ENCODE data around the gene ATP2B2. TPM values are rescaled to one million over a fixed set of nuclear protein-coding genes. Genes with fewer than 3 reads are reported as not detected.

ATP2B2 gene
- total and polyA plus RNA-seq, 5 experiments from 2014 or later, result not detected

- H3K4me1 Mint-ChIP-seq, result peaks cover 0 to 5% (median 0%) of the 10 kb centered on the region in 4 donors
- no peak overlapping the region for H3K4me3 Mint-ChIP-seq
- no peak for ATAC-seq
- H3K27ac Mint-ChIP-seq, result no peak overlapping the region
- H3K36me3 Mint-ChIP-seq, result no peaks in the 10 kb centered on the region
- DNase-seq, result peak in 1 of 10 donors; percentile 38
- no peaks in the 10 kb centered on the region for H3K9me3 Mint-ChIP-seq
- peaks cover 0 to 12% (median 6%) of the 10 kb centered on the region in 5 donors for H3K27me3 Mint-ChIP-seq
- POLR2A ChIA-PET, result no interaction called here
These were observed 10.0 kb upstream of the ATP2B2 start for GRCh38 chr3:10515396-10515795.

GRCh38 chr3:10514407-10515069, 9.2 kb upstream of the ATP2B2 start:
- peak in 1 of 10 donors; percentile 19 for DNase-seq
- ATAC-seq, result no peak
- Mint-ChIP-seq H3K27ac (no peak overlapping the region), H3K27me3 (peaks cover 0 to 12% (median 6%) of the 10 kb centered on the region in 5 donors), H3K4me1 (peaks cover 0 to 5% (median 0%) of the 10 kb centered on the region in 4 donors), H3K4me3 (no peak overlapping the region), H3K36me3 (no peaks in the 10 kb centered on the region), H3K9me3 (no peaks in the 10 kb centered on the region)
- POLR2A ChIA-PET, result no interaction called here

- POLR2A ChIA-PET, result no interaction called here
- Mint-ChIP-seq H3K4me3 (no peak overlapping the region), H3K27me3 (peaks cover 0 to 12% (median 2%) of the 10 kb centered on the region in 5 donors), H3K36me3 (no peaks in the 10 kb centered on the region), H3K4me1 (peaks cover 0 to 5% (median 0%) of the 10 kb centered on the region in 4 donors), H3K27ac (no peak overlapping the region), H3K9me3 (no peaks in the 10 kb centered on the region)
- ATAC-seq (no peak), DNase-seq (no peak)
These were observed 7.9 kb upstream of the ATP2B2 start for GRCh38 chr3:10513306-10513705.

- POLR2A ChIA-PET, result no interaction called here
- Mint-ChIP-seq H3K27me3 (peaks cover 0 to 11% (median 2%) of the 10 kb centered on the region in 5 donors), H3K36me3 (no peaks in the 10 kb centered on the region), H3K27ac (no peak overlapping the region), H3K9me3 (no peaks in the 10 kb centered on the region), H3K4me1 (peaks cover 0 to 5% (median 0%) of the 10 kb centered on the region in 4 donors), H3K4me3 (no peak overlapping the region)
- no peak for DNase-seq
- no peak for ATAC-seq
These were observed 7.3 kb upstream of the ATP2B2 start for GRCh38 chr3:10512687-10513086.

- Mint-ChIP-seq H3K4me1 (peaks cover 0 to 5% (median 0%) of the 10 kb centered on the region in 4 donors), H3K9me3 (no peaks in the 10 kb centered on the region), H3K27me3 (peaks cover 0 to 7% (median 3%) of the 10 kb centered on the region in 5 donors), H3K27ac (no peak overlapping the region), H3K36me3 (no peaks in the 10 kb centered on the region), H3K4me3 (no peak overlapping the region)
- POLR2A ChIA-PET, result no interaction called here
- no peak for ATAC-seq
- DNase-seq, result no peak
These were observed 6.6 kb upstream of the ATP2B2 start for GRCh38 chr3:10511809-10512494.

GRCh38 chr3:10510743-10511432, 5.5 kb upstream of the ATP2B2 start:
- Mint-ChIP-seq H3K27me3 (peaks cover 0 to 8% (median 3%) of the 10 kb centered on the region in 5 donors), H3K4me3 (no peak overlapping the region), H3K9me3 (no peaks in the 10 kb centered on the region), H3K4me1 (peaks cover 0 to 5% (median 0%) of the 10 kb centered on the region in 4 donors), H3K36me3 (no peaks in the 10 kb centered on the region), H3K27ac (peak overlapping the region in 1 of 10 donors; percentile 46)
- POLR2A ChIA-PET, result no interaction called here
- ATAC-seq, result no peak
- DNase-seq, result no peak

GRCh38 chr3:10510086-10510742, 4.8 kb upstream of the ATP2B2 start:
- no peaks in the 10 kb centered on the region for H3K36me3 Mint-ChIP-seq
- DNase-seq, result no peak
- H3K9me3 Mint-ChIP-seq, result no peaks in the 10 kb centered on the region
- H3K27ac Mint-ChIP-seq, result no peak overlapping the region
- no peak for ATAC-seq
- H3K27me3 Mint-ChIP-seq, result peaks cover 0 to 12% (median 3%) of the 10 kb centered on the region in 5 donors
- POLR2A ChIA-PET, result no interaction called here
- peaks cover 0 to 5% (median 0%) of the 10 kb centered on the region in 4 donors for H3K4me1 Mint-ChIP-seq
- no peak overlapping the region for H3K4me3 Mint-ChIP-seq

- ATAC-seq (no peak), DNase-seq (no peak)
- Mint-ChIP-seq H3K36me3 (no peaks in the 10 kb centered on the region), H3K4me1 (peaks cover 0 to 5% (median 3%) of the 10 kb centered on the region in 4 donors), H3K4me3 (no peak overlapping the region), H3K27me3 (peaks cover 0 to 20% (median 3%) of the 10 kb centered on the region in 5 donors), H3K9me3 (no peaks in the 10 kb centered on the region), H3K27ac (no peak overlapping the region)
- POLR2A ChIA-PET, result no interaction called here
These were observed 3.9 kb upstream of the ATP2B2 start for GRCh38 chr3:10509325-10509724.

- ATAC-seq, result no peak
- POLR2A ChIA-PET, result no interaction called here
These were observed 3.4 kb upstream of the ATP2B2 start for GRCh38 chr3:10508619-10509260.

GRCh38 chr3:10508235-10508618, 2.8 kb upstream of the ATP2B2 start:
- Mint-ChIP-seq H3K36me3 (no peaks in the 10 kb centered on the region), H3K27me3 (peaks cover 0 to 30% (median 6%) of the 10 kb centered on the region in 5 donors), H3K4me1 (peaks cover 0 to 5% (median 3%) of the 10 kb centered on the region in 4 donors), H3K4me3 (peak overlapping the region in 1 of 10 donors; percentile 24), H3K27ac (no peak overlapping the region), H3K9me3 (no peaks in the 10 kb centered on the region)
- POLR2A ChIA-PET, result no interaction called here
- ATAC-seq (no peak), DNase-seq (no peak)

More at GRCh38 chr3:10508619-10509260, 3.4 kb upstream of the ATP2B2 start:
- no peaks in the 10 kb centered on the region for H3K36me3 Mint-ChIP-seq
- H3K4me3 Mint-ChIP-seq, result no peak overlapping the region
- DNase-seq, result no peak
- H3K4me1 Mint-ChIP-seq, result peaks cover 0 to 5% (median 3%) of the 10 kb centered on the region in 4 donors
- H3K27me3 Mint-ChIP-seq, result peaks cover 0 to 25% (median 6%) of the 10 kb centered on the region in 5 donors
- no peak overlapping the region for H3K27ac Mint-ChIP-seq
- no peaks in the 10 kb centered on the region for H3K9me3 Mint-ChIP-seq

- no peak for ATAC-seq
- Mint-ChIP-seq H3K27ac (no peak overlapping the region), H3K4me3 (peak overlapping the region in 1 of 10 donors; percentile 10), H3K9me3 (no peaks in the 10 kb centered on the region), H3K4me1 (peaks cover 0 to 5% (median 2%) of the 10 kb centered on the region in 4 donors), H3K27me3 (peaks cover 0 to 30% (median 6%) of the 10 kb centered on the region in 5 donors), H3K36me3 (no peaks in the 10 kb centered on the region)
- no peak for DNase-seq
- POLR2A ChIA-PET, result no interaction called here
These were observed 1.9 kb upstream of the ATP2B2 start for GRCh38 chr3:10507331-10507730.

- DNase-seq (no peak), ATAC-seq (no peak)
- peak overlapping the region in 4 of 10 donors; percentile 18 to 59 (median 49) for H3K4me3 Mint-ChIP-seq
- no peak overlapping the region for H3K27ac Mint-ChIP-seq
- POLR2A ChIA-PET, result no interaction called here
- peaks cover 0 to 29% (median 6%) of the 10 kb centered on the region in 5 donors for H3K27me3 Mint-ChIP-seq
- peaks cover 0 to 5% (median 2%) of the 10 kb centered on the region in 4 donors for H3K4me1 Mint-ChIP-seq
- no peaks in the 10 kb centered on the region for H3K36me3 Mint-ChIP-seq
- H3K9me3 Mint-ChIP-seq, result no peaks in the 10 kb centered on the region
These were observed 1.3 kb upstream of the ATP2B2 start for GRCh38 chr3:10506696-10507095.

Measured in naive thymus-derived CD8-positive, alpha-beta T cell (primary cell).